Hepatic stellate cell (primary cell): Measurements from ENCODE around the gene GPR132.
"Not testable (repeated sequence)": the region's sequence is repeated elsewhere in the genome, so short reads cannot be mapped to it uniquely, and the experiment has no call there.

Experiments used
- DNase-seq: peaks from one replicate; pipeline ENCODE4 v3.0.0; 2011; ENCODE audit warnings: low spot score

GPR132 gene

DNA sequence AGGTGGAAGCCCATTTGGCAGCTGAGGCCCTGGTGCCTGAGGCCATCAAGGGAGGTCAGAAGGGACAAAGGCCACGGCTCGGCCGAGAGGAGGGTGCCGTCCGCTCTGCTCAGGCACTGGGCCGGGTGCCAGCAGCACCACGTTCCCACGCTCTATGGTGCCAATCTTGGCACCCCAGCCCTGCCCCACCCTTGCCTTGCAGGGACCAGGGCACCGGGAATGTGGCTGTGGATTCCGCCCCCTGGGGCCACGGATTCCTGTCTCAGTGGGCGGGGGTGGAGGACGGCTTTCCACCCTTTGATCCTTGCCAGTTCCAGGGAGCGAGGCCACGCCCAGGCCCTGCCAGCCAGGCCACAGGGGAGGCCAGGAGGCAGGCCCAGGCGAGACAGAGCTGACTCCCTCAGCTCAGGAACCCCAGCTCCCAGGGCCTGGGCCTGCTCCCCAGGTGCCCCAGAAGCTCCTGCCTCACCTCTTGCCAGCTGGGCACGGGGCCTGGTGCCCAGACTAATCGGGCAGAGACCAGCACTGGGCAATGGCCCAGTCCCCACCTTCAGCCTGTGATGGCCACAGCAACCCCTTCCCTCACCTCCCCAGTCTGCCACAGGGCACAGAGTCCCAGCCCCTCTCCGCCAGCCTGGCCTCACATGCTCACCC, 26.4 kb upstream of the GPR132 start:
- DNase-seq = no peak

DNA sequence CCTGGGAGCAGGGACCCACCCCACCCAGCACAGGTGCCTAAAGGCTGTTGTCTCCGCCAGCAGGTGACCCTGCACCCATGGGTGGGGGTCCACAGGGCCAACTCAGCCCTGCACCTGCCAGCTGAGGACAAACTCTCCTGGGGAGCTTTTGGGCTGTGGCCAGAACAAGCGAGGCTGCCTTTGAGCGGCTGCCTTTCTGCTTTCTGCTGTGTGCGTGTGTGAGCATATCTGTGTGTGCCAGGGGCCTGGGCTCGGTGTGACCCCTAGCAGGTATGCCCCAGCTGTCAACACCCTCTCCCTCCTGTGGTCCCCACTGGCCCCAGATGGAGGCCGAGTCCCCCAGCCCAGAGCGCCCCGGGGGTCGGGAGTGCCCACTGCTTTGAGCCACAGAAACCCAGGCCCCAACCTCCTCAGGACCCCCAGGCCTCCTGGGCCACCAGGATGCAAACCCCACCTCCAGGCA, 25.9 kb upstream of the GPR132 start:
- DNase-seq = no peak

DNA sequence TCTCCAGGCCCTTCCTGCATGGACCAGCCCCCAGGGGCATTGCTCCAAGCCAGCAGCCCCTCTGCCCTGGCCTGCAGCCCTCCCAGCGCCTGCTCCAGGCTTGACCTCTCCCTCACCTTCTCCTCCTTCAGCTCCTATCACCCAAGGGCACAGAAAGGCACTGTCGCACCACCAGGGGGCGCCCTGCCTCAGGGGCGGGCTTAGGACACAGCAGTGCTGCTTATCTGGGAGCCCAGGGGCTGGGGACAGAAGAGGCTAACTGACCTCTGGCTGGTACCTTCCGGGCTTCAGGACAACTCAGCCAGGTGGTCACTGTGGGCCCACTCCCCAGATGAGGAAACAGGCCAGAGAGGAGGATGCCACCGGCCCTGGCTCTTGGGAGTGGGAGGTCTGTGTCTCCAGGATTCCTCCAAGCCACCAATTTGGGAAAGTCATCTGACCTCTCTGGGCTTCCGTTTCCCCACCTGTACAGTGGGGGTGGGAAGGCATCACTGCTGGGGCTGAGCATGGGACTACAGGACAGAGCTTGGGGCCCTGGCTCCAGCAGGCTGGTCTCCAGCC, 25.3 kb upstream of the GPR132 start:
- peak; percentile 84 for DNase-seq

DNA sequence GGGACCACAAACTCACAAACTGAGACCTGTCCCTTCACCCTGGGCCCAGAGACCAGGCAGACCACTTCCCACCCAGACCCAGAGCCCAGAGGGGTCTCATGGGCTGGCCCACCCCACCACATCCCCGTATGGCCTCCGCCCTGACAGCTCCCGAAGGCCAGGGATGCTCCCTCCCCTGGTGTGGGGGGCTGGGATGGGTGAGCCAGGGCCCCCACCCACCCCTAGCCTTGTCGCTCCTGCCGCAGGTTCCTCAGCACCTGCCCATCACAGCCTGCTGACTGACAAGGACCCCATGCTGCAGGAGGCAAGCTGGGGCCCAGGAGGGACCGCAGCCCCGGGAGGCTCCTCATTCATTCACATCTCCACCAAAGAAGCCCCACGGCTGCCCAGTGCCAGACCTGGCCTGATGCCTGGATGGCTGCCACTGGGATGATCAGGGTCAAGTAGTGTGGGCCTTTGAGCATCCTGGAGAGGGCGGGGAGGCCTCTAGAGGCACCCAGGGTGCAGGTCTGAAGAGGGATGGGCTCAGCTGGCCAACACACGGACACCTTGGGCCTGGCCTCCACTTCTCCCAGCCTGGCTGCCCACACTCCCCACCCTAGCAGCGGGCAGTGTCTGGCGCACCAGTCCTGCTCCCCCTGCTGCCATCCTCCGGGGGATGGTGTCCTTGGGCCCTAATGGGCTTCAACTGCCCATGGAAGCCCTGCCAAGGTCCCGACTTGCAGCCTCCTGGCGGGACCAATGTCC, 24.7 kb upstream of the GPR132 start:
- no peak for DNase-seq

DNA sequence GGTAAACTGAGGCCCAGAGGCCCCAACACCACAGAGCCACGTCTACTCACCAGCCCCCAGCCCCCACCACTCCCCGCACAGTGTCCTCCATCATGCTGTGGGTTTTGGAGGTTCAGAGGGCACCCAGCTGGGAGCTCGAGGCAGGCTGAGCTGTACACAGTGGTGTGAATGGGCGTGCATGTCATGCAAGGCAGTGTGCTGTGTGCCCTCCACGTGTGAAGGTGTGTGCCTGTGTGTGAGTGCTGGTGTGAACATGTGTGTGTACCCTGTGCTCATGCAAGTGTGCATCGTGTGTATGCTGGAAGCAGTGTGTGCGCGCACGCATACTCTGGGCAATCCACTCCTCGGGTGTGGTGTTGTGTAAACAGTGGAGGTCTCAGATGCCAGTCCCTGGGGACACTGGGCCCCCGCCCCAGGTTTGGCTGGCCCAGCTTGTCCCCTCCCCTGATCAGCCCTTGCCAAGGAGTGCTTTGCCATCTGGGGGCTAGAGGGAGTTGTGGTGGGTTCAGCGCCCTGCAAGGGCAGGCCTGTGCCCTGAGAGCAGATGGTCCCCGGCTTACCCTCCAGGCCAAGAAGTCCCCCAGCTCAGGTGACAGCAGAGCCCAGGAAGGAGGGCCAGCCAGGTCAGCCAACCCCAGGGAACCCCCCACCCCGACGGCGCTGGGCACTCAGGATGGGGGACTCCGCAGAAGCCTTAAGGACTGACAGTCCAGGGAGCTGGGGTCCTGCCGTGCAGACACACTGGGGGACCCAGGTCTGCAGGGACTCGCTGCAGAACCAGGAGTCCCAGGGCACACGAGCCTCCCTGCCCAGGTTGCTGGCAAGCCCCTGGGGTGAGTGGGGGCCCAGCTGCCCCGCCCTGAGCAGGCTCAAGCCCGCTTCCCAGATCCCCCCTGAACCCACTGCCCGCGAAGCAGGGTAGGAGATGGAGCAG, 23.8 kb upstream of the GPR132 start:
- no peak for DNase-seq

DNA sequence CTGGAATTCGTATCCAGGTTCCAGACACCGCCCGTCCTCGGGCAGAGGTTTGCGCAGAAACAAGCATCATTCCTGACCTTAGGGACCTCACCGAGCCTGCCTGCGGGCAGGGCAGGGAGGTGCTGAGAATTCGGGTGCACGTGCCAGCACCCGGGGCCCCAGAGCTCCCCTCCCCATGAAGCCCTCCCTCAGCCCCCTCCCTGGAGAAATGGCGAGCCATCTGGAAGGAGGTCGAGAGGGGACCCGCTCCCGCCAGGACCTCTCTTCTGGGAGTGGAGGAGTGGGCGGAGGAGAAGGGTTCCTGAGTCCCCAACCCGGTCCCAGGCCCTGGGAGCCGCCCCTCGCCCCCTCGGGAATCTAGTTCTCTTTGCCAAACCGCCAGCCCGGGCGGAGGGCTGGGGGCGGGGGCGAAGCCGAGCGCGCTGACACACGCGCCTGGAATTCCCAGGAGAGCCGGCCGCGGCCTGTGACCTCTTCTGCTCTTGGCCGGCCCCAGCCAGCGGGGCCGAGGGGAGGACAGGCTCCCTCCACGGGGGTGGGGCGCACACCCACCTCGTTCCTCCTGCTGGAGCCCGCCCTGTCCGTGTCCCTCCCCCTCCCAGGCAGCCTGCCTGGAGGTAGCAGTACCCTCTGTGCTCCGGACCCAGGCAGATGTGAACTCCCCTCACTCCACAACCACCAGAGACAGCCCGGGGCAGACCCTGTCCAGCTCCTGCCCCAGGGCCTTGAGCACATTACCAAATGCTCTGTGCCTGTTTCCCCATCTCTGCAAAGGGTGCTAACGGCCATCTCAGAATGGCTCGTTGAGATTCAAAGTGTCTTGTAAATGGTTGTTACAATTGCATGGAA, 23.0 kb upstream of the GPR132 start:
- DNase-seq = peak; percentile 66

DNA sequence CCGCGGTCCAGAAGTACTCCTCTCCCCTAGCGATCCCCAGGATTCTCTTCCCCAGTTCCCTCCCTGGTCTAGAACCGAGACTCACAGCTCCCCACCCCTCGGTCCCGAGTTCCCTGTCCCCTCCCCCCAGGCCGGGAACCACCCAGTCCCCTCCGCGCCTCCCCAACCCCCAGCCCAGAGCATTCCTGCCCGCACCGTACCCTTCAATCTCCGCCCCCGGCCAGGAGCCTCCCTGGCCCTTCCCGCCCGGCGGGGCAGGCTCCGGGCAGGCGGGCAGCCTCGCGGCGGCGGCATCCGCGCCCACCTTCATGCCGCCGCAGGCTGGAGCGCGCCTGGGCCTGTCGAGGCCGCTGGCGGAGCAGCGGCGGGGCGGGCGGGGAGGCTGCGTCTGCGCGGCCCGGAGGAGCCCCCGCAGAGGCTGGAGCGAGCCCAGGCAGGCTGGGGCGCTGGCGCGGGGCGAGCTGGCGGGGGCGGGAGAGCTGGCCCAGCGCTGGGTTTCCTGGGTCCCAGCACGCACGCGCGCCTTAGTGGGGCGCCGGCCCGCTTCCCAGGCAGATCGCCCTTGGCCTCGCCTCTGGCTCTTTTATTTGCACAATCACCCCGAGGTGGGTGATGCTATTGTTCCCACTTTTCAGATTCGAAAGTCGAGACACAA, 22.2 kb upstream of the GPR132 start:
- DNase-seq = peak; percentile 52

DNA sequence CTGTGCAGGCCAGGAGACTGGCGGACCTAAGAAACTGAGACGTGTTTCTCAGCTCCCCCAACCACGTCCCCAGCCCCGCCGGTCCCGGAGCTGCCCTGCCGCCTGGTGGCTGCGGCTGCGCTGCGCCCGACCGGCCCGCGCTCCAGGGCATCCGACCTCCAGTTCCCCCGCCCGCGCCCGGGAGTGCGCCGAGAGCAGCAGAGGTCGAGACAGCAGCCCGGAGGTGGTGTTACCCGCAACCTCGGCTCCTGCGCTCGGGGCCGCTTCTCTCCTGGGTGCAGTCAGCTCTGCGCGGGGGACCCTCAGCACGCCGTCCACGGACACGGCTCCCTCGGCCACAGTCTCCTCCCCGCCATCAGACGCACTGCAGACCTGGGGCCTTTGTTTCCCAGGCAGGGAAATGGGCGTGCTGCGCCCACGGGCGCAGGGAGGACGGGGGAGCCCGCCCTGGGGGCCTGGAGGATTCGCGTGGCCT, 21.6 kb upstream of the GPR132 start:
- DNase-seq = peak; percentile 77

DNA sequence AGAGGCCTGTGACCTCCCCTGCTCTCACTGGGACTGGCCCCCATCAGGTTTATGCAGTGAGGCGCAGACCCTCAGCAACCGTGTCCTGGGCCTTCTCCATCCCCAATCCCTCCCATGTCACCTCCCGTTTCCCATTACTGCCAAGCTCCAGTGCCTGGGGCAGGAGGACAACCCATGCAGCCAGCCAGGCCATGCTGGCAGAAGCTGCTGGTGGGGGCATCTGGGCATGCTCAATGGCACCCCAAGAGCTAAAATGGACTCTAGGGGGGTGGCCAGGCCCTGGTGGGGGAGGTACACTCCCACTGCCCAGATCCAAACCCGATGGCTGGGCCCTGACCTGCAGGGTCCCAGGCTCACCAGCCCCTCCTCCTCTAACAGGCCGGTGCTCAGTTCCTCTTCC, 20.5 kb upstream of the GPR132 start:
- no peak for DNase-seq

DNA sequence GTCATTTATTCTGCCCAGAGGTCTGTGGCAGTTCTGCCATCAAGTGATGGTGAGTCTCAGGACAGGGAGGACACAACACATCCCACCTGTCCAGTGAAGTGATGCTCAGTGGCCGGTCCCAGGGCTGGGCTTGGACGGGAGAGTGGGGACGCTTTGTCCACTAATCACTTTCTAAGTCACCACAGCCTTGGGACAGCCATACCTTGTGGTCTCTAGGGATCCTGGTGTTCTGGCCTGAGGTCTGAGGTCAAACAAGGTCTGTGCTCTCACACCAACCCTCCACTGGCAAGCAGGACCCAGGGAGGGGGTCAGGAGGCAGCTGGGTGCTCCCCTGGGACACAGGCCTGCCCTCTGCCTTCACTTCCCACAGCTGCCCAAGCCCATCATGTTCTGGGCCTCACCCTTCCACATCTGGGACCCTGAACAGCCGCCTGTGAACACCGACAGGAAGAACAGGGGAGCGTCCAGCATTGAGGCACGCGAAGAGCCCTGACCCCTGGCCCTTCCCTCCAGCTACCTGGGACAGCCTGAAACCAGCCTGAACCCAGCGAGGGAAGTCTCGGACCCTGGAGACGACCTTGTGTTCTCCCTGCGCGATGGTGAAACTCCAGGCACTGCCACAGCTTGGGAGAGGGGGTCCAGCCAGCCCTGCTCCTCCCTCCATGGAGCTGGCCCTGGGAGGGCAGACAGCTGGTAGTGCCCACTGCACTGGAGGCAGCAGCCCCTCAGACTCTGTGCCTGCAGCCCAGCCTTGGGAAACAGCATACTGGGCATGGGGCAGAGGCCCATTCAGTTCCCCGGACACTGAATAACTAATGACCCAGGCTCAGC, 19.7 kb upstream of the GPR132 start:
- no peak for DNase-seq

DNA sequence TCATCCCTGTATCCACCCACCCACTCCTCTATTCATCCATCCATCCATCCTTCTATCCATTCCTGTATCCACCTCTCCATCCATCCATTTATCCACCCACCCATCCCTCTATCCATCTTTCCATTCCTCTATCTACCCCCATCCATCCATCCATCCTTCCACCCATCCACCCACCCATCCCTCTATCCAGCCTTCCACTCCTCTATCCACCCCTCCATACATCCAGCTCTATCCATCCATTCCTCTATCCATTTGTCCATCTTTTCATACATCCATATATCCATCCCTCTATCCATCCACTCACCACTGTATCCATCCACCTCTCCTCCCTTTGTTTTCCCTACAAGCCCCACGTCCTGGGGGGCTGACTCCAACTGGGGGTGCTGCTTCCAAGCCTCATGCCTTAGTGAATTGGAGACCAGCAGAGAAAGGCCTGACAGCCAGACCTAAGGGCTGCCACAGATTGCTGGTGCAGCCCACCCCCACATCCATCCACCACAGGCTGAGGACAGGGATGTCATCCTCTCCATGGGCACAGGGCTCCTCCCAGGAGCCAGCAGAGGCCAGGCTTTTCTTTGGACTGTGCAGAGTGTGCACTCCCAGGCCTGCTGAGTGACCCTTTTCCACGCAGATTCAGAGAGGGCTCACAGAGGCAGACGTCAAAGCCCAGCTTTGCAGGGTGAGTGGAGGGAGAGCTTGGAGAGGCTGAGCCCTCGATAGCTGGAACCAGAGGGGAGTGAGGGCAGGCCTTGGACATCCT, 18.9 kb upstream of the GPR132 start:
- no peak for DNase-seq

DNA sequence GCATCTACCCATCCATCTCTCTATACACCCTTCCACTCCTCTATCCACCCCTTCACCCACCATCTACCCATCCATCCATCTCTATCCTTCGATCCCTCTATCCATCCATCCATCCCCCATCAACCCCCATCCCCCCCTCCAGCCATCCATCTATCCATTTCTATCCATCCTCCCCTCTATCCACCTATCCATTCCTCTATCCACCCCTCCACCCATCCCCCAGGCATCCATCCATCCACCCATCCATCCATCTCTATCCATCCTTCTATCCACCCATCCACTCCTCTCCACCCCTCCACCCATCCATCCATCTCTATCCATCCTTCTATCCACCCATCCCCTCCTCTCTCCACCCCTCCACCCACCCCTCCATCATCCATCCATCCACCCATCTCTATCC, 17.5 kb upstream of the GPR132 start:
- DNase-seq = no peak

DNA sequence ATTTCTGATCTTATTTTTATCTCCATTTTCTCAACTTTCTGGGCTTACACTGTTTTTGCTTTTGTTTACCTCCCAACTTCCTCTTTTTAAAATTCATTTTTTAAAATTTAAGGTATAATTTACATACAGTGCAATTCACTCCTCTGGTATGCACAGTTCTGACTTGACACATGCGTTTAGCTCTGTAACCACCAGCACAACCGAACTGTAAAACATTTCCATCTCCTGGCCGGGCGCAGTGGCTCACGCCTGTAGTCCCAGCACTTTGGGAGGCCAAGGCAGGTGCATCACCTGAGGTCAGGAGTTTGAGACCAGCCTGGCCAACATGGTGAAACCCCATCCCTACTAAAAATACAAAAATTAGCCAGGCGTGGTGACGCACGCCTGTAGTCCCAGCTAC, 16.2 kb upstream of the GPR132 start:
- DNase-seq = not testable (repeated sequence)

DNA sequence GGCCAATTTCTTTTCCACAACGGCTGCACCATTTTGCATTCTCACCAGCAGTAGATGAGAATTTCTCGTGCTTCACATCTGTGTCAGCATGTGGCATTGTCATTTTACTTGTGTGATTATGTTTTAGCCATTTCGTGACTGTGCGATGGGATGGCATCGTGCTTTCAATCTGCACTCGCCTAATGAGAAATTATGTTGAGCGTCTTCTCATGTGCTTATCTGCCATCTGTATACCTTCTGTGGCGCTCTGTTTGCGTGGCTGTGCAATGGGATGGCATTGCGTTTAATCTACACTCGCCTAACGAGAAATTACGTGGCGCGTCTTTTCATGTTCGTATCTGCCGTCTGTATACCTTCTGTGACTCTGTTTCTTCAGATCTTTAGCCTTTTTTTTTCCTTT, 14.9 kb upstream of the GPR132 start:
- no peak for DNase-seq

DNA sequence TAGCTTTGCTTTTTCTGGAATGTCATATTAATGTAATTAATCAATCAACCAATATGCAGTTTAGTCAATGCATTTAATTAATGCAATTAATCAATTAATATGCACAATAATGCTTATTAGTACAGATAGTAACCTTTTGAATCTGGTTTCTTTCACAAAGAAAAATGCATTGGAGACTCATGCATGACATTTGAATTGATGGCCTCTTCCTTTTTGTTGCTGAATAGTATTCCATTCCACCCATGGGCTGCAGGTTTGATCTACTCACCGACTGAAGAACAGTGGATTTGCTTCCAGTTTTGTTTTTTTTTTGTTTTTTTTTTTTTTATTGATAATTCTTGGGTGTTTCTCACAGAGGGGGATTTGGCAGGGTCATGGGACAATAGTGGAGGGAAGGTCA, 13.1 kb upstream of the GPR132 start:
- DNase-seq = no peak

DNA sequence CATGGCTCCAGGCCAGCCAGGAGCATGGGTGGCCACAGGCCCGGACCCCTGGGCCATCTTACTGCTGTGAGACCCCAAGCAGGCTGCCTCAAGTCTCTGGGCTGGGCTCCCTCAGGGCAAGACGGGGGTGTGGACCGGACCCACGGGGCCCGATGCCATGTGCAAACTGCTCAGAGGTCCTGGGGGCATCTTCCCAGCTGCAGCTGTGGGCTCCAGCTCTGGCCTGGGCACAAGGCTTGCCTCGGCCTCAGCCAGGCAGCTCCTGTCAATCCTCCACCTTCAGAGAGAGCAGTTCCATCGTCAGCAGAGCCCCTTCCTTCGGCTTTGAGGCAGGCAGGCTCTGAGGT, 12.4 kb upstream of the GPR132 start:
- DNase-seq = no peak

DNA sequence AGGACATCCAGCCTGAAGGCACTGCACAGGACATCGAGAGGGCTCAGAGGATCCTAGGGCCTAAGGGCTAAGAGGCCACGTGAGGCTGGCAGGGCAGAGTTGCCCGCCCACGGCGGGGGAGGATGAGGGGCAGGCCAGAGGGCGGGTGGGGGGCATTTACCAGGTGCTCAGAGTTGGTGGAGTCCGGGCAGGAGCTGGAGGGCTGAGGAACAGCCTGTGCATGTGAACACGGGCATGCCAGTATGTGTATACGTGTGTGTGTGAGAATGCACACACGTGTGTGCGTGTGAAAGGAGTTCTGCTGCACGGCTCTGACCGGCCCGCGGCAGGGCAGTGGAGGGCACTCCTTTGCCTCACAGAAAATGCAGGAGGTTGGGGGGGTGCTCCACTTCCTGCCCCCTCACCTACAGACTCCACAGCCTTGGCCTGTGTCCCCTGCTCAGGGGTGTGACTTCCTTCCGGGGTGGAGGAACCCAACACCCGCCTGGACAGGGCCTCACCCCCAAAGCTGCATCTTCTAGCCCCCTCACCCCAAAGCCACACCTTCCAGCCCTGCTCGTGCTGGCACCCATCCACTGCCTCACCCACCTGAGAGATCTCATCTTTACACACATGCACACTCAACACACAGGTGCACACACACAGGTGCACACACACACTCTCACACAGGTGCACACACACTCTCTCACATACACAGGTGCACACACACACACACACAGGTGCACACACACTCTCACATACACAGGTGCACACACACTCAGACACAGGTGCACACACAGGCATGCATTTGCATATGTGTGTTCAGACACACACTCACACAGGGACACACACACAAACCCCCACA, 11.8 kb upstream of the GPR132 start:
- no peak for DNase-seq

DNA sequence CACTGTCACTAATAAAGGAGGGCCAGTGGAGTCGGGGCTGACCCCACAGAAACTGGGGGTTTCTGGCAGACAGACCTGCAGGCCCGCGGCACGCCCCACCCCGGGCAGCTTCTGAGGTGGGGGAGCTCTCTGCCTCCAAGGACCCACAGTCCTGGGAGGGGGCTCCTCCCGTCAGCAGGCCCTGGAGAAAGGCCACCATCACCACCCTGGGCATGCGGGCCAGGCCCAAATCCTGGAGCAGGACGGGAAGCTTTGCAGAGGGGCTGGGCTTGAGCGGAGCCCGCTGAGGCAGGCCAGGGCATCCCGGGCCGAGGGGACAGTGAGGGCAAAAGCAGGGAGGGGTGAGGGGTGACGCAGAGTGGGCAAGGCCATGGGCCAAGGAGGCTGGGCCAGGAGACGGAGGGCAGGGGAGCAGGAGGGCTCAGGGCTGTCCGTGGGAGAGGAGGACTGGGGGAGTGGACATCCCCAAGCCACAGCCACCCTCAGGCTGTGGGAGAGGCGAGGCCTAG, 11.1 kb upstream of the GPR132 start:
- no peak for DNase-seq
